ENCODE measurements around the gene PEX16. TPM values are rescaled to one million over a fixed set of nuclear protein-coding genes. Genes with fewer than 3 reads are reported as not detected.

PEX16 gene
- total RNA-seq, 1 experiment from 2014 or later, result 34.5 TPM

DNA sequence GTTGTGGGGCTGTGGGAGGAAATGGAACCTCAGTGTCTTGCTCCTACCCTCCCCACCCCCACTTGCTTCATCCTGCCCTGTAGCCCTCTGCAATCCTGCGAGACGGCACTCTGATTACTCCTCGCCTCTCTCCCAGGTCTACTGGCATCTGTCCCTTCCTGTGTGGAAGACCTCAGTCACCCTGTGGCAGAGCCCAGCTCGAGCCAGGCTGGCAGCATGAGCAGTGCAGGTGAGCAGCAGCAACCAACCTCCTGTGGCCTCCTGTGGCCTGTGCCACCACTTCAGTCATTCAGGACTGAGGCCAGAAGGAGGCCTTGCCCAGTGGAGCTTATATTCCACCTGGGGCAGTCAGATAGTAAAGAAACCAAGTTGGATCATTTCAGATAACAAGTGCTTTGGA, 47.0 kb downstream of the PEX16 start:
- intact Hi-C loops (cut with micrococcal nuclease; ENCODE audit: unreplicated experiment), result no loop called here
- H3K4me1 Mint-ChIP-seq (ENCODE audit: low read depth, unreplicated experiment), result no peaks in the 10 kb centered on the region
- TF ChIP-seq, protein P1, sequence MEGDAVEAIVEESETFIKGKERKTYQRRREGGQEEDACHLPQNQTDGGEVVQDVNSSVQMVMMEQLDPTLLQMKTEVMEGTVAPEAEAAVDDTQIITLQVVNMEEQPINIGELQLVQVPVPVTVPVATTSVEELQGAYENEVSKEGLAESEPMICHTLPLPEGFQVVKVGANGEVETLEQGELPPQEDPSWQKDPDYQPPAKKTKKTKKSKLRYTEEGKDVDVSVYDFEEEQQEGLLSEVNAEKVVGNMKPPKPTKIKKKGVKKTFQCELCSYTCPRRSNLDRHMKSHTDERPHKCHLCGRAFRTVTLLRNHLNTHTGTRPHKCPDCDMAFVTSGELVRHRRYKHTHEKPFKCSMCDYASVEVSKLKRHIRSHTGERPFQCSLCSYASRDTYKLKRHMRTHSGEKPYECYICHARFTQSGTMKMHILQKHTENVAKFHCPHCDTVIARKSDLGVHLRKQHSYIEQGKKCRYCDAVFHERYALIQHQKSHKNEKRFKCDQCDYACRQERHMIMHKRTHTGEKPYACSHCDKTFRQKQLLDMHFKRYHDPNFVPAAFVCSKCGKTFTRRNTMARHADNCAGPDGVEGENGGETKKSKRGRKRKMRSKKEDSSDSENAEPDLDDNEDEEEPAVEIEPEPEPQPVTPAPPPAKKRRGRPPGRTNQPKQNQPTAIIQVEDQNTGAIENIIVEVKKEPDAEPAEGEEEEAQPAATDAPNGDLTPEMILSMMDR (IDR thresholded peaks at IDR 0.05; ENCODE audit: unreplicated experiment), result no peak
- peaks cover 10% of the 10 kb centered on the region for H3K36me3 Mint-ChIP-seq (ENCODE audit: insufficient read depth, unreplicated experiment)
- BruUV-seq (replicated peaks), result no TSS peak
- H3K9me3 Mint-ChIP-seq (ENCODE audit: low read depth, unreplicated experiment), result no peaks in the 10 kb centered on the region
- H3K4me3 Mint-ChIP-seq (ENCODE audit: low read depth, unreplicated experiment), result no peak overlapping the region
- CTCF ChIA-PET, result no interaction called here
- no peaks in the 10 kb centered on the region for H3K27me3 Mint-ChIP-seq (ENCODE audit: unreplicated experiment)
- DNase-seq, result no peak
- H3K27ac Mint-ChIP-seq (ENCODE audit: unreplicated experiment), result peak overlapping the region; percentile 71

DNA sequence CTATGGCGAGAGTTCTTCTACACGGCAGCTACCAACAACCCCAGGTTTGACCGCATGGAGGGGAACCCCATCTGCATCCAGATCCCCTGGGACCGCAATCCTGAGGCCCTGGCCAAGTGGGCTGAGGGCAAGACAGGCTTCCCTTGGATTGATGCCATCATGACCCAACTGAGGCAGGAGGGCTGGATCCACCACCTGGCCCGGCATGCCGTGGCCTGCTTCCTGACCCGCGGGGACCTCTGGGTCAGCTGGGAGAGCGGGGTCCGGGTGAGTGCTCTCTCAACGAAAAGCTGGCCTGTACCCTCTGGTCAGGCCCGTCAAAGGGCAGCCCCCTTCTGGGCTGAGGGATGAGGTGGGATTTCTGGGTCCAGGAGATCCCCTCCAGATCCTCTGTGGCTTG, 48.1 kb downstream of the PEX16 start:
- DNase-seq, result no peak
- Mint-ChIP-seq H3K4me3 (ENCODE audit: low read depth, unreplicated experiment) (no peak overlapping the region), H3K4me1 (ENCODE audit: low read depth, unreplicated experiment) (no peaks in the 10 kb centered on the region), H3K9me3 (ENCODE audit: low read depth, unreplicated experiment) (no peaks in the 10 kb centered on the region), H3K27ac (ENCODE audit: unreplicated experiment) (no peak overlapping the region), H3K27me3 (ENCODE audit: unreplicated experiment) (no peaks in the 10 kb centered on the region), H3K36me3 (ENCODE audit: insufficient read depth, unreplicated experiment) (peaks cover 15% of the 10 kb centered on the region)
- BruUV-seq (replicated peaks), result no TSS peak
- intact Hi-C loops (cut with micrococcal nuclease; ENCODE audit: unreplicated experiment), result no loop called here
- TF ChIP-seq, protein P1 (IDR thresholded peaks at IDR 0.05; ENCODE audit: unreplicated experiment), result no peak
- CTCF ChIA-PET, result no interaction called here

DNA sequence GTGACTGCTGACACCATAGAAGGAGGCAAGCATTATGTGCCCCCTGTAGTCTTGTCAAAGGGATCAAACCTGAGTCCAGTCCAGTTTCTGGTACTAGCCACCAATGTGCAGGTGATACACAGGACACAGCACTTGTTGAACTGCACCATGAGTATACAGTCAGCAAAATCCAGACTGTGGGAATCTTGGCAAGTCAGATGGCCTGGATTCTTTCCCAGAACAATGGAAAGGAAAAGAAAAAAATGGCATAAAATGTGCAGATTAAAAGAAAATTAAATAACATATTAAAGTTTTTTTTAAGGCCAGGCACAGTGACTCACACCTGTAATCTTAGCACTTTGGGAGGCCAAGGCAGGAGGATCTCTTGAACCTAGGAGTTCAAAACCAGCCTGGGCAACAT, 53.6 kb downstream of the PEX16 start:
- no peak for DNase-seq
- TF ChIP-seq, protein P1 (IDR thresholded peaks at IDR 0.05; ENCODE audit: unreplicated experiment), result no peak
- BruUV-seq (replicated peaks), result no TSS peak
- CTCF ChIA-PET, result no interaction called here
- Mint-ChIP-seq H3K27me3 (ENCODE audit: unreplicated experiment) (no peaks in the 10 kb centered on the region), H3K9me3 (ENCODE audit: low read depth, unreplicated experiment) (no peaks in the 10 kb centered on the region), H3K36me3 (ENCODE audit: insufficient read depth, unreplicated experiment) (peaks cover 21% of the 10 kb centered on the region), H3K4me3 (ENCODE audit: low read depth, unreplicated experiment) (no peak overlapping the region), H3K27ac (ENCODE audit: unreplicated experiment) (no peak overlapping the region), H3K4me1 (ENCODE audit: low read depth, unreplicated experiment) (no peaks in the 10 kb centered on the region)
- intact Hi-C loops (cut with micrococcal nuclease; ENCODE audit: unreplicated experiment), result no loop called here

DNA sequence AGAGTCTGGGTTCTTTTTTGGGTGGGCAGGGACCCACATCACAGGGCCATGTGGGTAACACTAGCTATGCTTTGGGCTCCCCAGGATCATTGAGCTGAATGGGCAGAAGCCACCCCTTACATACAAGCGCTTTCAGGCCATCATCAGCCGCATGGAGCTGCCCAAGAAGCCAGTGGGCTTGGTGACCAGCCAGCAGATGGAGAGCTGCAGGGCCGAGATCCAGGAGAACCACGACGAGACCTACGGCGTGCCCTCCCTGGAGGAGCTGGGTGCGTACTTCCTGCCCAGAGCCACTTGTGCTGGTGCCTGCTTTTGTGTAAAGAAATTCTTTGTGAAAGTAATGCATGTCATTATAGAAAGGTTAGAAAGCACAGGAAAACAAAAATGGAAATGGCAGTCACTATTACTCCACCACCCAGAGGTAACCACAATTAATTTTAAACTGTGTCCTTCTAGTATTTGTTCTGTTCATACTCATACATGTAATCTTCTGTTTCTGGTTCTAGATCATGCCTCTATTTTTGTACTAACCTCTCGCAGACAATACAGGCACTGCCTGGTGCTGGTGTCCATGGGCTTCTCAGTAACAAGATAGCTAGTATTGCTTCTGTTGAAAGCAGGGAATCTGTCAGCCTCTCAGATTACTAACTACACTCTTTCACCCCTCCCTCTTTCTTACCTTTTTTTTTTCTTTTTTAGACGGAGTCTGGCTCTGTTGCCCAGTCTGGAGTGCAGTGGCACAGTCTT, 56.7 kb downstream of the PEX16 start:
- intact Hi-C loops (cut with micrococcal nuclease; ENCODE audit: unreplicated experiment), result no loop called here
- DNase-seq, result no peak
- peaks cover 14% of the 10 kb centered on the region for H3K36me3 Mint-ChIP-seq (ENCODE audit: insufficient read depth, unreplicated experiment)
- H3K9me3 Mint-ChIP-seq (ENCODE audit: low read depth, unreplicated experiment), result no peaks in the 10 kb centered on the region
- H3K27me3 Mint-ChIP-seq (ENCODE audit: unreplicated experiment), result no peaks in the 10 kb centered on the region
- no TSS peak for BruUV-seq (replicated peaks)
- no peak overlapping the region for H3K4me3 Mint-ChIP-seq (ENCODE audit: low read depth, unreplicated experiment)
- TF ChIP-seq, protein P1 (IDR thresholded peaks at IDR 0.05; ENCODE audit: unreplicated experiment), result no peak
- no peak overlapping the region for H3K27ac Mint-ChIP-seq (ENCODE audit: unreplicated experiment)
- CTCF ChIA-PET, result interaction anchor here (0.6 to 1.0 kb wide), 2 partner anchors 15 to 593 kb away, joined by 3 read pairs; no protein-coding TSS in a partner anchor
- H3K4me1 Mint-ChIP-seq (ENCODE audit: low read depth, unreplicated experiment), result no peaks in the 10 kb centered on the region

Measured in Calu3 (cell line).